OCI-LY3 (cell line): ENCODE data around the gene CFAP157.
A peak's percentile ranks its signal among the peaks of the same experiment; 100 is the strongest.

Experiments
- H2AFZ ChIP-seq: fragments of 200-600, 300-600 bp; shearing (Covaris generic); 2 replicates; pipeline ENCODE4 v1.6.0; 2014; ENCODE audit warnings: antibody characterized with exemption, low read depth, low read length
- H3K27ac ChIP-seq: fragments of 200-600, 300-600 bp; sonication (generic); 2 replicates; pipeline ENCODE4 v1.5.1; 2014; ENCODE audit warnings: mild to moderate bottlenecking, low read length, moderate library complexity, mixed read lengths
- H3K27me3 ChIP-seq: fragments of 200-600, 300-600 bp; sonication (generic); 2 replicates; pipeline ENCODE4 v1.6.1; 2014; ENCODE audit warnings: low read depth, low read length, mixed read lengths
- H3K36me3 ChIP-seq: fragments of 200-600, 300-600 bp; sonication (generic); replicated peaks from 2 replicates; pipeline ENCODE3; 2014; ENCODE audit warnings: low read depth, low read length, mixed read lengths
- H3K4me1 ChIP-seq: fragments of 300-600, 200-600 bp; sonication (generic); 2 replicates; pipeline ENCODE4 v1.6.1; 2014; ENCODE audit warnings: low read length, mixed read lengths
- H3K4me2 ChIP-seq: fragments of 200-600, 300-600 bp; sonication (generic); 2 replicates; pipeline ENCODE4 v1.6.1; 2014; ENCODE audit warnings: low read length, mixed read lengths
- H3K4me3 ChIP-seq: fragments of 300-600, 200-600 bp; sonication (generic); 2 replicates; pipeline ENCODE4 v1.5.1; 2014; ENCODE audit warnings: antibody characterized with exemption, mild to moderate bottlenecking, low read length, moderate library complexity
- H3K79me2 ChIP-seq: fragments of 300-600, 200-600 bp; shearing (Covaris generic); 2 replicates; pipeline ENCODE4 v1.6.1; 2014; ENCODE audit warnings: mild to moderate bottlenecking, low read length, mixed read lengths
- H3K9ac ChIP-seq: fragments of 300-600, 200-600 bp; shearing (Covaris generic); 2 replicates; pipeline ENCODE4 v1.6.0; 2014; ENCODE audit warnings: mild to moderate bottlenecking, low read length, moderate library complexity
- H3K9me3 ChIP-seq: fragments of 200-600, 300-600 bp; shearing (Covaris generic); 2 replicates; pipeline ENCODE4 v1.6.1; 2014; ENCODE audit warnings: low read length, mixed read lengths; ENCODE audit not compliant: insufficient read depth
- H4K20me1 ChIP-seq: fragments of 200-600, 300-600 bp; sonication (generic); 2 replicates; pipeline ENCODE4 v1.6.1; 2016; ENCODE audit warnings: low read length, mixed read lengths; ENCODE audit not compliant: insufficient read depth
- CTCF ChIP-seq: fragments of 200-600, 300-600 bp; sonication (generic); IDR thresholded peaks from 2 replicates; pipeline ENCODE4 v1.5.1; 2014; ENCODE audit warnings: antibody characterized with exemption, low read length, low read depth
- EZH2phosphoT487 ChIP-seq: fragments of 200-600 bp; shearing (Covaris generic); IDR thresholded peaks from 2 replicates; pipeline ENCODE4 v1.6.1; 2018; ENCODE audit warnings: antibody characterized with exemption, mixed run types, low read depth

Gene CFAP157

GRCh38 chr9:127706836-127707241, at the start of gene CFAP157:
Gene CFAP157, plus strand, starts transcription at chr9:127706988. Its CDS starts 44 bp downstream, at chr9:127707032.
- H3K4me3 ChIP-seq = no peak within 1 kb of the TSS
- H3K27me3 ChIP-seq = no peaks in the 10 kb centered on the region
- 0 out of 2 replicates have a peak within 1 kb of the TSS, but pooled peaks have one; percentile 12 for H3K4me2 ChIP-seq
- no peaks in the 10 kb centered on the region for H3K36me3 ChIP-seq
- no peak within 1 kb of the TSS for H2AFZ ChIP-seq
- no peak within 1 kb of the TSS for H3K9ac ChIP-seq
- no peaks in the 10 kb centered on the region for H3K79me2 ChIP-seq
- no peaks in the 10 kb centered on the region for H3K4me1 ChIP-seq
- no peaks in the 10 kb centered on the region for H4K20me1 ChIP-seq
- TF ChIP-seq EZH2phosphoT487 (no peak), CTCF (no peak)
- no peak within 1 kb of the TSS for H3K27ac ChIP-seq
- no peaks in the 10 kb centered on the region for H3K9me3 ChIP-seq

DNA sequence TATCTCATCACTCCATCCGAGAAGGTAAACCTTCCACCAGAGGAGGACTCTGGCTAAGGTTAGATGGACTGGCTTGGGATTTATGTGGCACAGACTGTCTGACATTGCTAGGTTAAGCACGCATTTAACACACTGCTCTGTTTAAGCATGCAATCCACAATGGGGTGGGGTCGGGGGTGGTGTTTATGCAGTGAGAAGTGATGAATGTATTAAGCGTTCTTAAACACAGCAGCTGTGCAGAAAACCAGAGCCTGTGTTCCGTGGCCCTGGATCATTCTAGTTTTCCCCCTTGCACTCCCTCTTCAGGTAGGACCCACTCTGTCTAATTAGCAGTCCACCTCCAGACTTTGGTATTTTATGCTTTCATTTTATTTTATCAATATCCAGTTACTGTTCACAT, 48.4 kb upstream of the CFAP157 start:
- H4K20me1 ChIP-seq = no peaks in the 10 kb centered on the region
- H3K9ac ChIP-seq = no peak overlapping the region
- no peaks in the 10 kb centered on the region for H3K79me2 ChIP-seq
- H3K36me3 ChIP-seq = no peaks in the 10 kb centered on the region
- H2AFZ ChIP-seq = no peak overlapping the region
- no peaks in the 10 kb centered on the region for H3K27me3 ChIP-seq
- H3K27ac ChIP-seq = no peak overlapping the region
- H3K4me2 ChIP-seq = no peak overlapping the region
- TF ChIP-seq EZH2phosphoT487 (no peak), CTCF (no peak)
- peaks cover 6% of the 10 kb centered on the region; the same call in 1 of the 2 replicates for H3K4me1 ChIP-seq
- H3K9me3 ChIP-seq = no peaks in the 10 kb centered on the region
- H3K4me3 ChIP-seq = no peak overlapping the region

GRCh38 chr9:127660886-127661741, 45.7 kb upstream of the CFAP157 start:
- Histone ChIP-seq H3K4me2 (no peak overlapping the region), H3K9me3 (no peaks in the 10 kb centered on the region), H3K36me3 (no peaks in the 10 kb centered on the region), H3K4me1 (peaks cover 6% of the 10 kb centered on the region; the same call in 1 of the 2 replicates), H3K4me3 (no peak overlapping the region), H3K27me3 (no peaks in the 10 kb centered on the region), H2AFZ (no peak overlapping the region), H3K27ac (no peak overlapping the region), H4K20me1 (no peaks in the 10 kb centered on the region), H3K79me2 (no peaks in the 10 kb centered on the region), H3K9ac (no peak overlapping the region)
- TF ChIP-seq CTCF = no peak
- no peak for TF ChIP-seq EZH2phosphoT487

GRCh38 chr9:127662617-127663016, 44.2 kb upstream of the CFAP157 start:
- H3K4me1 ChIP-seq = peaks cover under 1% of the 10 kb centered on the region; the same call in 1 of the 2 replicates
- H3K9ac ChIP-seq = no peak overlapping the region
- no peak overlapping the region for H3K27ac ChIP-seq
- H3K4me2 ChIP-seq = no peak overlapping the region
- no peak overlapping the region for H2AFZ ChIP-seq
- no peaks in the 10 kb centered on the region for H3K27me3 ChIP-seq
- no peak overlapping the region for H3K4me3 ChIP-seq
- no peaks in the 10 kb centered on the region for H3K79me2 ChIP-seq
- H4K20me1 ChIP-seq = no peaks in the 10 kb centered on the region
- H3K36me3 ChIP-seq = no peaks in the 10 kb centered on the region
- TF ChIP-seq CTCF (no peak), EZH2phosphoT487 (no peak)
- no peaks in the 10 kb centered on the region for H3K9me3 ChIP-seq
